Measurements from ENCODE around the gene ALK. TPM values are rescaled to one million over a fixed set of nuclear protein-coding genes. Genes with fewer than 3 reads are reported as not detected.

The ALK gene
- total RNA-seq, 4 donors from 2014 or later: 0.19 TPM; not detected in 3

DNA sequence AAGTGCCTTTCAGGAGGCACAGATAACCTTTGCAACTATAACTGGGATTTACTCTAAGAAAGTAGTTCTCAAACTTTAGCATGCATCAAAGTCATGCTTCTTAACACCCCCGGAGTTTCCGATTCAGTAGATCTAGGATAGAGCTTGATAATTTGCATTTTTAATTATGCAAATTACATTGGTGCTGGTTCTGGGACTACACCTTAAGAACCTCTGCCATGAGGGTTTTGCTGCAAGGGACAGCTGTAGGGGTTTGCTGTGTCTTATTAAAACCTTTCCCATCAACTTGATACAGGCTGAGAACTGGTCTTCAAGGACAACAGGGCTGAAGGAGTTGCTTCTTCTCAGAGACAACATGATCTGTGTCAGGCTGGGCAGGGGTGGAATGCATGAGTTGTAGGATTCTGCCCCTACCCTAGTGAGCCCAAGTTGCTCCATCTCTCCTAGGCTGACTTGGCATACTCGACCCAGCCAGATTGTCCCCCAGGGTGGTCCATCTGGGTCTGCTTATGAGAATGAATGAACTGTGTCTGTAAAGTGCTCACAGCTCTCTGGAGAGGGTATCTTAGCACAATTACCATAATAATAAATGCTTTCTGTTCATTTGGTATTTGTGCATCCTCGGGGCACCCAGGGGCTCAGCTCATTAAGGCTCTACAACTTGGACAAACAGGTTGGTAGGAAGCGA is 573.5 kb downstream of the ALK start:
- WGBS, 2 donors: 71 to 77% methylated on average over 5 of the region's 5 CpGs
- peaks cover 0 to 5% (median 0%) of the 10 kb centered on the region in 4 donors for H3K27me3 ChIP-seq
- no peaks in the 10 kb centered on the region for H3K4me1 ChIP-seq
- H3K27ac ChIP-seq: no peak overlapping the region
- no peak for DNase-seq
- no peaks in the 10 kb centered on the region for H3K9me3 ChIP-seq
- no peaks in the 10 kb centered on the region for H3K36me3 ChIP-seq
- intact Hi-C loops (cut with DNase I): no loop called here
- TF ChIP-seq POLR2A (IDR thresholded peaks at IDR 0.05): no peak
- no peak for TF ChIP-seq CTCF (IDR thresholded peaks at IDR 0.05)
- H3K4me3 ChIP-seq: no peak overlapping the region

DNA sequence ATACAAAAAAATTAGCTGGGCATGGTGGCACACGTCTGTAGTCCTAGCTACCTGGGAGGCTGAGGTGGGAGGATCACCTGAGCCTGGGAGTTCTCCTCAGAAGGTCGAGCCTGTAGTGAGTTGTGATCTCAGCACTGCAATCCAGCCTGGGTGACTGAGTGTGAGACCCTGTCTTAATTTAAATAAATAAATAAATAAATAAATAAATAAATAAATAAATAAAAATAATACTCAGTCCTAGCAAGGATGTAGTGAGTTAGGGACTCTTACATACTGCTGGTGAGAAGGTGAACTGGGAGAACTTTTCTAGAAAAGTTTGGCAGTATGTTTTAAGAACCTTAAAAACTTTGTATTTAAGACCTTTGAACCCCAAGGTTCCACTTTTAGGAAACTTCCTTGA is 576.1 kb downstream of the ALK start:
- Histone ChIP-seq H3K36me3 (no peaks in the 10 kb centered on the region), H3K27ac (no peak overlapping the region), H3K4me1 (no peaks in the 10 kb centered on the region), H3K27me3 (peaks cover 0 to 10% (median 0%) of the 10 kb centered on the region in 4 donors), H3K4me3 (no peak overlapping the region), H3K9me3 (no peaks in the 10 kb centered on the region)
- WGBS, 2 donors: 75 to 81% methylated on average over 2 of the region's 2 CpGs
- intact Hi-C loops (cut with DNase I): no loop called here
- TF ChIP-seq CTCF (IDR thresholded peaks at IDR 0.05) (no peak), POLR2A (IDR thresholded peaks at IDR 0.05) (no peak)
- no peak for DNase-seq

GRCh38 chr2:29343830-29344229 is 577.6 kb downstream of the ALK start:
- no peaks in the 10 kb centered on the region for H3K4me1 ChIP-seq
- intact Hi-C loops (cut with DNase I): no loop called here
- TF ChIP-seq CTCF (IDR thresholded peaks at IDR 0.05) (no peak), POLR2A (IDR thresholded peaks at IDR 0.05) (no peak)
- H3K27me3 ChIP-seq: peaks cover 0 to 10% (median 0%) of the 10 kb centered on the region in 4 donors
- no peak for DNase-seq
- H3K9me3 ChIP-seq: no peaks in the 10 kb centered on the region
- H3K4me3 ChIP-seq: no peak overlapping the region
- H3K27ac ChIP-seq: no peak overlapping the region
- no peaks in the 10 kb centered on the region for H3K36me3 ChIP-seq

DNA sequence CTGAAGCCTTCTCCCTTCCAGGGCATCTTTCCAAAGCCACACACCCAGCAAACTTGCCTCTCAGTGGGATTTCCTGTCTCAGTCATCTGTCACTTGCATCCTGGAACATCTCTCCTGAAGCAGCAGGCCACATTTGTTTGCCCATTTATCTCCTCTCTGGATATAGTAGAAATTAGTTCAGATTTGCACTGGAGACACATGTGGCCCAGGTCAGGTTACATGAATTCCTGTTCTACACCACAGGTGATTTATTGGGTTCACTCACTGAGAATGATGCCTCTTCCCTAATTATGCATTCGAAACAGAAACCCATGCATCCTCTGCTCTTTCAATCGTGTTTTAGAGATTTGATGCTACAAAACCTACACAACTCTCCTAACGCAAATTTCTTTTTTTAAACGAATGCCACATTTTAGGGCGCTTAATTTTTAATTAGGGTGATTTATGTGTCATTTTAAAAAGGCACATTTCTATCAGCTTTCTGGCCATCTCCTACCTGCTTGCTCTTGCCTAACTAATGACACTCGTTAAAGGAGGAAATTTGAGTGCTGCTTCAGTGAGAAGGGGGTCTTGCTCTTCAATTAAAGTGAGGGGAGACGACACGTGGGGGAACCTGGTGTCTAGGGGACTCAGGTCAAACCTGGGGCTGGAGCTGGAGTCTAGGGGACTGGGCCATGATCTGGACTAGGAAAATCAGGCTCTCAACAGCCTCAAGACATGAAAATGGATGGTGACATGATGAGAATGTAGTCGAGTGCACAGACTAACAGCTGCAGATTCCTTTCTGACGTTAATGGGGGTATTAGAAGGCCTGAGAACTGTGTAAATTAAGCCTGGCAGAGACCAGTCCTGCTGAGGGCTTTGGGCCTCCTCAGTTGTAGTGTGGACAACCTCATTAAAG is 584.8 kb downstream of the ALK start:
- Histone ChIP-seq H3K36me3 (no peaks in the 10 kb centered on the region), H3K27ac (no peak overlapping the region), H3K9me3 (no peaks in the 10 kb centered on the region), H3K27me3 (peaks cover 0 to 7% (median 0%) of the 10 kb centered on the region in 4 donors), H3K4me3 (no peak overlapping the region), H3K4me1 (no peaks in the 10 kb centered on the region)
- intact Hi-C loops (cut with DNase I): no loop called here
- TF ChIP-seq POLR2A (IDR thresholded peaks at IDR 0.05) (no peak), CTCF (IDR thresholded peaks at IDR 0.05) (no peak)
- no peak for DNase-seq
- WGBS, 2 donors: 72 to 75% methylated on average over 10 of the region's 10 CpGs

DNA sequence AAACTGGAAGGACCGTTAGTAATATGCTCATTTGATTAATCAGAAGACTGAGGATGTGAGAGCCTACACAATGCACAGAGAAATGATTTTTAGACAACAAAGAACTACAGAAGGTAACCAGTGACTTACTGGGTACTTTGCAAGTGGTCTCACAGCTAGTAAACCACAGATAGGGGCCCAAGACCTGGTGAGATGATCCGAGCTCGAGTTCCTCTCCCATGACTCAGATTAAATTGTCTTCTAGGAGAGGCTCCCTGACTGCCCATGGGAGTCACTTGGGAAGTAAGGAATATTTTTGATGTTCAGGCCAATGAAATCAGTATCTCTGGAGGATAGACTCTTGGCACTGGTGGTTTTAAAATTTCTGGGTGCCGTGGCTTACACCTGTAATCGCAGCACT is 586.0 kb downstream of the ALK start:
- Histone ChIP-seq H3K27ac (no peak overlapping the region), H3K27me3 (peaks cover 0 to 2% (median 0%) of the 10 kb centered on the region in 4 donors), H3K4me1 (no peaks in the 10 kb centered on the region), H3K9me3 (no peaks in the 10 kb centered on the region), H3K4me3 (no peak overlapping the region), H3K36me3 (no peaks in the 10 kb centered on the region)
- no peak for DNase-seq
- intact Hi-C loops (cut with DNase I): no loop called here
- 80 to 93% methylated on average over 5 of the region's 5 CpGs for WGBS, 2 donors
- no peak for TF ChIP-seq POLR2A (IDR thresholded peaks at IDR 0.05)
